Measurements from ENCODE around the gene TRIOBP.

The TRIOBP gene

GRCh38 chr22:37759281-37759680 is 62.4 kb downstream of the TRIOBP start:
- no peak for DNase-seq (ENCODE audit: low spot score)
- TF ChIP-seq, protein P1, sequence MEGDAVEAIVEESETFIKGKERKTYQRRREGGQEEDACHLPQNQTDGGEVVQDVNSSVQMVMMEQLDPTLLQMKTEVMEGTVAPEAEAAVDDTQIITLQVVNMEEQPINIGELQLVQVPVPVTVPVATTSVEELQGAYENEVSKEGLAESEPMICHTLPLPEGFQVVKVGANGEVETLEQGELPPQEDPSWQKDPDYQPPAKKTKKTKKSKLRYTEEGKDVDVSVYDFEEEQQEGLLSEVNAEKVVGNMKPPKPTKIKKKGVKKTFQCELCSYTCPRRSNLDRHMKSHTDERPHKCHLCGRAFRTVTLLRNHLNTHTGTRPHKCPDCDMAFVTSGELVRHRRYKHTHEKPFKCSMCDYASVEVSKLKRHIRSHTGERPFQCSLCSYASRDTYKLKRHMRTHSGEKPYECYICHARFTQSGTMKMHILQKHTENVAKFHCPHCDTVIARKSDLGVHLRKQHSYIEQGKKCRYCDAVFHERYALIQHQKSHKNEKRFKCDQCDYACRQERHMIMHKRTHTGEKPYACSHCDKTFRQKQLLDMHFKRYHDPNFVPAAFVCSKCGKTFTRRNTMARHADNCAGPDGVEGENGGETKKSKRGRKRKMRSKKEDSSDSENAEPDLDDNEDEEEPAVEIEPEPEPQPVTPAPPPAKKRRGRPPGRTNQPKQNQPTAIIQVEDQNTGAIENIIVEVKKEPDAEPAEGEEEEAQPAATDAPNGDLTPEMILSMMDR (IDR thresholded peaks at IDR 0.05; ENCODE audit: borderline replicate concordance, control extremely low read depth, extremely low read depth, insufficient read depth, missing control alignments): no peak
- in situ Hi-C loops (cut with MboI; ENCODE audit: low sequenced_read_pairs, unreplicated experiment): no loop called here

GRCh38 chr22:37760152-37760551 is 63.3 kb downstream of the TRIOBP start:
- DNase-seq (ENCODE audit: low spot score): no peak
- TF ChIP-seq, protein P1 (IDR thresholded peaks at IDR 0.05; ENCODE audit: borderline replicate concordance, control extremely low read depth, extremely low read depth, insufficient read depth, missing control alignments): no peak
- in situ Hi-C loops (cut with MboI; ENCODE audit: low sequenced_read_pairs, unreplicated experiment): no loop called here

DNA sequence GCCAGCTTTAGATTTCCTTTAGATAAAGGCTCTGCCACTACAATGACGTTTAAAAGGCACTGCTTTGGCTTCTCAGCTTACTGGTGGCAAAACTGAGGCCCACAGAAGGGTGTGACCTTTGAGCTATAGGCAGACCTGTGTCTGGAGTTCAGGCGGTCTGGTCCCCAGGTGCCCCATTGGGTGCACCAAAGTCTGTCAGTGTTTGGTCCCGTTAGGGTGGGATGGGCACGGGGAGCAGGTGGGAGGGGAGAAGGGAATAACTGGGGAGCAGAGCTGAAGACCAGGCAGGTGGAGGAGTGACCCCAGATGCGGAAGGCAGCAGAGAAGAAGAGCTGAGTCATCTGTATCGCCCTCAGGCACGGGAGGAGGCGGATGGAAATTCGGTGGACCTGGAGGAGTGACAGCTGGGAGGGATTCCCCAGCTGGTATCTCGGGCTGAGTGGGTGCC is 65.6 kb downstream of the TRIOBP start:
- TF ChIP-seq, protein P1 (IDR thresholded peaks at IDR 0.05; ENCODE audit: borderline replicate concordance, control extremely low read depth, extremely low read depth, insufficient read depth, missing control alignments): no peak
- DNase-seq (ENCODE audit: low spot score): no peak

DNA sequence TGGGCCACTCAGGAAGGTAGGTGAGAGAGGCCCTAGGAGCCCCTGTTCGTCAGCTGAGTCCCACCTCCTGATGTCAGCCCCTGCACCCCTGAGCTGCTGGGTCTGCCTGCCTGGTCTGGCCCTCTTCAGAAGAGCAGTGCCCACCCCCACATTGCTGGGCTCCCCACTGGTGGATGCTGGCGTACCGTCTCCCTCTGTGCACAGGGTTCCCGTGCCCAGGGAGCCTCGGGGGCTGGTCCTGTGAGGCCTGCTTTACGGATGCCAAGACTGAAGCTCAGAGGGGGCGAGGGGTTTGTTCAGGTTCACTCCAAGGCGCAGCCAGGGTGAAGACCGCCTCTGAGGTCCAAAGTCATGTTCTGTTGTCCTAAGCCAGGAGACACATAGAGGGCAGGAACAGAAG is 66.2 kb downstream of the TRIOBP start:
- in situ Hi-C loops (cut with MboI; ENCODE audit: low sequenced_read_pairs, unreplicated experiment): no loop called here
- DNase-seq (ENCODE audit: low spot score): no peak
- TF ChIP-seq, protein P1 (IDR thresholded peaks at IDR 0.05; ENCODE audit: borderline replicate concordance, control extremely low read depth, extremely low read depth, insufficient read depth, missing control alignments): no peak

More for the DNA sequence above, 65.6 kb downstream of the TRIOBP start:
- in situ Hi-C loops (cut with MboI; ENCODE audit: low sequenced_read_pairs, unreplicated experiment): no loop called here

GRCh38 chr22:37763652-37764051 is 66.8 kb downstream of the TRIOBP start:
- TF ChIP-seq, protein P1 (IDR thresholded peaks at IDR 0.05; ENCODE audit: borderline replicate concordance, control extremely low read depth, extremely low read depth, insufficient read depth, missing control alignments): no peak
- in situ Hi-C loops (cut with MboI; ENCODE audit: low sequenced_read_pairs, unreplicated experiment): no loop called here
- no peak for DNase-seq (ENCODE audit: low spot score)

GRCh38 chr22:37764622-37765021 is 67.8 kb downstream of the TRIOBP start:
- no peak for DNase-seq (ENCODE audit: low spot score)
- TF ChIP-seq, protein P1 (IDR thresholded peaks at IDR 0.05; ENCODE audit: borderline replicate concordance, control extremely low read depth, extremely low read depth, insufficient read depth, missing control alignments): no peak
- in situ Hi-C loops (cut with MboI; ENCODE audit: low sequenced_read_pairs, unreplicated experiment): no loop called here

DNA sequence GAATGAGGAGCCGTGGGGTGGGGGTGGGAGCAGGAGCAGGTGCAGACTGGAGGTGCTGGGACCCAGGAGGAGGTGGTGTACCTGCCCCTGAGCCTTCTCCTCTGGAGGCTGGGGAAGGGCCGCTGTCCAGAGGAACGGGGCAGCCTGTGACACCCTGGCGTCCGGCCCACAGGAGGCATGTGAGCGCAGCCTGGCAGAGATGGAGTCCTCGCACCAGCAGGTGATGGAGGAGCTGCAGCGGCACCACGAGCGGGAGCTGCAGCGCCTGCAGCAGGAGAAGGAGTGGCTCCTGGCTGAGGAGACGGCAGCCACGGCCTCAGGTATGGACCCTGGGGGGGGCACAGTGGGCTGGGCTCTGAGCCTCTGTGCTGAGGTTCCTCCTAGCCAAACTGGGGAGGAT is 68.7 kb downstream of the TRIOBP start:
- DNase-seq (ENCODE audit: low spot score): no peak
- in situ Hi-C loops (cut with MboI; ENCODE audit: low sequenced_read_pairs, unreplicated experiment): no loop called here
- TF ChIP-seq, protein P1 (IDR thresholded peaks at IDR 0.05; ENCODE audit: borderline replicate concordance, control extremely low read depth, extremely low read depth, insufficient read depth, missing control alignments): no peak
